Panc1 (cell line): ENCODE measurements around the gene CFAP43. TPM values are rescaled to one million over a fixed set of nuclear protein-coding genes. Genes with fewer than 3 reads are reported as not detected.

Experiments
- ATAC-seq: fragments of 200-7000 bp; cut with Tn5 transposase; 2 replicates; pipeline ENCODE4 v1.9.1; 2020; ENCODE audit warnings: mild to moderate bottlenecking, moderate library complexity
- BruUV-seq: library from RNA; stranded (reverse); fragments of 400-500 nt; replicated peaks from 2 replicates; lab custom pipeline; 2021; lab: Mats Ljungman, UMichigan
- CTCF ChIA-PET: fragments of 300-600 bp; sonication (Branson Sonifier 250); formaldehyde crosslinking; loops from one replicate; lab custom pipeline; 2022; ENCODE audit warnings: antibody characterized with exemption; lab: Charles Lee
- POLR2A ChIA-PET: fragments of 300-600 bp; sonication (Branson Sonifier 250); formaldehyde crosslinking; loops from one replicate; lab custom pipeline; 2022; ENCODE audit warnings: antibody characterized with exemption; lab: Charles Lee
- DNase-seq: peaks from one replicate; pipeline ENCODE4 v3.0.0-alpha.2; 2010; ENCODE audit warnings: low read depth, low spot score
- H3K27ac ChIP-seq: 2 replicates; pipeline ENCODE4 v1.5.1; 2011; ENCODE audit warnings: mild to moderate bottlenecking, low read length, inconsistent platforms
- H3K27me3 ChIP-seq: fragments of 200-500 bp; sonication (Bioruptor generic); 2 replicates; pipeline ENCODE4 v1.6.0; 2014; ENCODE audit warnings: low read length, inconsistent platforms; ENCODE audit not compliant: control insufficient read depth, insufficient read depth
- H3K36me3 ChIP-seq: fragments of 200-500 bp; sonication (Bioruptor generic); 2 replicates; pipeline ENCODE4 v1.5.1; 2014; ENCODE audit warnings: inconsistent platforms, mild to moderate bottlenecking, low read length, moderate library complexity; ENCODE audit not compliant: control insufficient read depth, insufficient read depth
- H3K4me1 ChIP-seq: 2 replicates; pipeline ENCODE4 v1.5.1; 2011; ENCODE audit warnings: inconsistent platforms, mild to moderate bottlenecking, low read length, moderate library complexity; ENCODE audit not compliant: control insufficient read depth, insufficient read depth
- H3K4me3 ChIP-seq, 2 experiments: 2 replicates each; pipeline ENCODE4 v1.5.1; 2011 to 2012; ENCODE audit warnings: low read depth in 2 of 2, low read length in 2 of 2, mild to moderate bottlenecking in 2 of 2, inconsistent platforms in 1 of 2, moderate library complexity in 1 of 2
- H3K9me3 ChIP-seq: fragments of 200-500 bp; sonication (Bioruptor generic); 2 replicates; pipeline ENCODE4 v1.5.1; 2014; ENCODE audit warnings: low read depth, mild to moderate bottlenecking, inconsistent platforms, low read length, moderate library complexity; ENCODE audit not compliant: control insufficient read depth, insufficient read depth
- CTCF ChIP-seq: fragments of 450-650 bp; IDR thresholded peaks from 2 replicates; pipeline ENCODE4 v1.5.1; 2017; ENCODE audit warnings: mild to moderate bottlenecking
- POLR2AphosphoS5 ChIP-seq: IDR thresholded peaks from 2 replicates; pipeline ENCODE4 v1.6.1; 2012; ENCODE audit warnings: mild to moderate bottlenecking, low read depth, low read length, moderate library complexity
- REST ChIP-seq, 2 experiments: IDR thresholded peaks; 2 replicates each; pipeline ENCODE4 v1.6.1; 2011 to 2012; ENCODE audit warnings: low read depth in 2 of 2, control low read depth in 1 of 2, low read length in 1 of 2, mild to moderate bottlenecking in 1 of 2, moderate library complexity in 1 of 2; ENCODE audit not compliant: insufficient read depth in 1 of 2
- SIN3A ChIP-seq: IDR thresholded peaks from 2 replicates; pipeline ENCODE4 v1.6.1; 2012; ENCODE audit warnings: low read depth, mild to moderate bottlenecking, low read length, moderate library complexity, borderline replicate concordance; ENCODE audit not compliant: insufficient read depth
- TCF7L2 ChIP-seq: IDR thresholded peaks from 2 replicates; pipeline ENCODE4 v1.6.1; 2011; ENCODE audit warnings: mild to moderate bottlenecking, low read depth, low read length, inconsistent platforms
- in situ Hi-C: cut with HindIII; loops from 2 replicates; pipeline ENCODE4 v1.10.0; 2016; ENCODE audit warnings: low sequenced_read_pairs, low pct_unique_long_range_greater_than_20kb
- intact Hi-C: fragments of 100-400 bp; cut with micrococcal nuclease; formaldehyde crosslinking; loops from one replicate; pipeline ENCODE4 v1.10.0; 2022; ENCODE audit not compliant: unreplicated experiment
- total RNA-seq: library from RNA; stranded (reverse); gene quantifications from one replicate; pipeline ENCODE4 v1.2.1, GENCODE V29; 2021; ENCODE audit not compliant: unreplicated experiment

Gene CFAP43
- total RNA-seq, 1 experiment from 2014 or later: 0.21 TPM

GRCh38 chr10:104259999-104260774 lies 28.0 kb upstream of the CFAP43 start:
- no peak for TF ChIP-seq CTCF
- no peak for TF ChIP-seq SIN3A
- no peak for TF ChIP-seq POLR2AphosphoS5
- no peak for TF ChIP-seq TCF7L2
- TF ChIP-seq REST (IDR thresholded peaks at IDR 0.05; ENCODE audit: insufficient read depth in 1 of 2, low read depth in 2 of 2, low read length in 1 of 2): no peak
- no peak overlapping the region for H3K27ac ChIP-seq
- peaks cover 49% of the 10 kb centered on the region for H3K36me3 ChIP-seq
- no peak overlapping the region for H3K4me3 ChIP-seq
- peak; percentile 42; the same call in 1 of the 2 replicates for ATAC-seq
- H3K4me1 ChIP-seq: peaks cover 37% of the 10 kb centered on the region
- no peaks in the 10 kb centered on the region for H3K27me3 ChIP-seq
- DNase-seq: no peak
- no peaks in the 10 kb centered on the region for H3K9me3 ChIP-seq
- intact Hi-C loops (no loop called here), in situ Hi-C loops (no loop called here)
- ChIA-PET POLR2A (interaction anchor here (0.6 kb wide), 1 partner anchor 13 kb away, joined by 5 read pairs; no protein-coding TSS in a partner anchor), CTCF (interaction anchor here (1.0 kb wide), 1 partner anchor 15 kb away, joined by 3 read pairs; no protein-coding TSS in a partner anchor)
- no TSS peak for BruUV-seq

GRCh38 chr10:104259456-104259855 lies 27.3 kb upstream of the CFAP43 start:
- DNase-seq: no peak
- peaks cover 46% of the 10 kb centered on the region for H3K36me3 ChIP-seq
- POLR2A ChIA-PET: no interaction called here
- no TSS peak for BruUV-seq
- intact Hi-C loops: no loop called here
- peaks cover 37% of the 10 kb centered on the region for H3K4me1 ChIP-seq
- H3K9me3 ChIP-seq: no peaks in the 10 kb centered on the region
- no peak for ATAC-seq
- in situ Hi-C loops: no loop called here
- CTCF ChIA-PET: interaction anchor here (1.0 kb wide), 1 partner anchor 16 kb away, joined by 3 read pairs; no protein-coding TSS in a partner anchor
- TF ChIP-seq CTCF: no peak
- TF ChIP-seq SIN3A: no peak
- no peak for TF ChIP-seq TCF7L2
- no peak for TF ChIP-seq REST (IDR thresholded peaks at IDR 0.05; ENCODE audit: insufficient read depth in 1 of 2, low read depth in 2 of 2, low read length in 1 of 2)
- no peak for TF ChIP-seq POLR2AphosphoS5
- H3K4me3 ChIP-seq: no peak overlapping the region
- H3K27me3 ChIP-seq: no peaks in the 10 kb centered on the region
- no peak overlapping the region for H3K27ac ChIP-seq
